OCI-LY7 (cell line): Measurements from ENCODE around the gene CRELD1.

Source experiments
- CTCF ChIP-seq: fragments of 200-600 bp; sonication (generic); conservative IDR thresholded peaks from 2 replicates; pipeline ENCODE4 v1.5.1; 2014; ENCODE audit warnings: mild to moderate bottlenecking, antibody characterized with exemption, low read length, moderate library complexity, mixed read lengths
- EZH2phosphoT487 ChIP-seq: fragments of 200-600 bp; sonication (generic); IDR thresholded peaks from 2 replicates; pipeline ENCODE4 v1.6.1; 2018; ENCODE audit warnings: low read depth, borderline replicate concordance, mild to moderate bottlenecking, mixed run types, antibody characterized with exemption, low read length, moderate library complexity, mixed read lengths

GRCh38 chr3:9951126-9951525 is 17.5 kb downstream of the CRELD1 start:
- TF ChIP-seq CTCF (no peak), EZH2phosphoT487 (no peak)
